ENCODE data around the gene SLC9A9.

DNA sequence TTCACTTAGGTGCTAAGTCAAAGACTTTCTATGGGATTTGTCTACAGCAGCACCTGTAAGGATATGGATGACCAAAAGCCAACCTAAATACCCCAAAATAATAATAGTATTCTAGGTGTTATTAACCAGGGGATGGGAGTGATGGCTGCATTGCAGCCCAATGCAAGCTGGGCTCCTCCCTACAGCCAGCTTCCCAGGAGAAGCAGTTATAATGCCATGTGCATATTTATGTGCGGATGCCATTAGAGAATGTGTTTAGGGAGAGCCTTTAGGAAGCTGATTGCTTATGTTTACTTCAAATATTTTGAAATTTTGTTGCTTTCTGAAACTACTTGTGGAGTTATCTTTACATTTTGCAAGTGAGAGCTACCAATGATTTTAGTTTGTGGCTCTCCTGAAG, 491.4 kb downstream of the SLC9A9 start:
- TF ChIP-seq CTCF (IDR thresholded peaks at IDR 0.05): no peak
- no peak for TF ChIP-seq POLR2AphosphoS5 (IDR thresholded peaks at IDR 0.05)

Data from gastroesophageal sphincter (tissue), 3 donors.